OCI-LY1 (cell line): Measurements from ENCODE around the gene MTG2.
A peak's percentile ranks its signal among the peaks of the same experiment; 100 is the strongest.

Experiments used
- H2AFZ ChIP-seq: fragments of 200-600 bp; sonication (generic), shearing (Covaris generic); 2 replicates; pipeline ENCODE4 v1.6.0; 2014; ENCODE audit warnings: antibody characterized with exemption, mild to moderate bottlenecking, low read length
- H3F3A ChIP-seq: fragments of 200-600 bp; sonication (generic), shearing (Covaris generic); 2 replicates; pipeline ENCODE4 v1.6.0; 2014; ENCODE audit warnings: mild to moderate bottlenecking, antibody characterized with exemption, low read length, moderate library complexity; ENCODE audit not compliant: insufficient read depth
- H3K27ac ChIP-seq: fragments of 200-600 bp; sonication (generic); 2 replicates; pipeline ENCODE4 v1.5.1; 2014; ENCODE audit warnings: low read length, mixed run types, mild to moderate bottlenecking, low read depth; ENCODE audit not compliant: poor library complexity, severe bottlenecking
- H3K27me3 ChIP-seq: fragments of 200-600 bp; sonication (generic); 2 replicates; pipeline ENCODE4 v1.6.0; 2014; ENCODE audit warnings: antibody characterized with exemption, mild to moderate bottlenecking, low read length, moderate library complexity; ENCODE audit not compliant: insufficient read depth
- H3K36me3 ChIP-seq: fragments of 200-600 bp; sonication (generic); 2 replicates; pipeline ENCODE4 v1.6.1; 2014; ENCODE audit warnings: mild to moderate bottlenecking, antibody characterized with exemption, low read length, moderate library complexity, mixed read lengths; ENCODE audit not compliant: insufficient read depth
- H3K4me1 ChIP-seq: fragments of 200-600 bp; sonication (generic); 2 replicates; pipeline ENCODE4 v1.5.1; 2014; ENCODE audit warnings: mild to moderate bottlenecking, low read length, moderate library complexity; ENCODE audit not compliant: insufficient read depth, severe bottlenecking
- H3K4me2 ChIP-seq: fragments of 200-600 bp; sonication (generic), shearing (Covaris generic); 2 replicates; pipeline ENCODE4 v1.6.1; 2014; ENCODE audit warnings: low read length
- H3K4me3 ChIP-seq: fragments of 200-600 bp; sonication (generic); 2 replicates; pipeline ENCODE4 v1.5.1; 2014; ENCODE audit warnings: low read length, low read depth, mild to moderate bottlenecking, mixed read lengths; ENCODE audit not compliant: poor library complexity, severe bottlenecking
- H3K79me2 ChIP-seq: fragments of 200-600 bp; shearing (Covaris generic); 2 replicates; pipeline ENCODE4 v1.6.1; 2016; ENCODE audit warnings: mixed run types, low read length, mixed read lengths; ENCODE audit not compliant: insufficient read depth
- H3K9ac ChIP-seq: fragments of 200-600 bp; sonication (generic), shearing (Covaris generic); 2 replicates; pipeline ENCODE4 v1.6.1; 2014; ENCODE audit warnings: mild to moderate bottlenecking, low read length, mixed read lengths
- H3K9me2 ChIP-seq: fragments of 200-600 bp; sonication (generic), shearing (Covaris generic); 2 replicates; pipeline ENCODE4 v1.6.1; 2014; ENCODE audit warnings: low read depth, mild to moderate bottlenecking, low read length, mixed read lengths
- H3K9me3 ChIP-seq: fragments of 200-600 bp; shearing (Covaris generic); 2 replicates; pipeline ENCODE4 v1.6.1; 2014; ENCODE audit warnings: low read length, mixed read lengths
- H4K20me1 ChIP-seq: fragments of 200-600 bp; sonication (generic), shearing (Covaris generic); 2 replicates; pipeline ENCODE4 v1.6.0; 2016; ENCODE audit warnings: mild to moderate bottlenecking, low read length; ENCODE audit not compliant: insufficient read depth
- CTCF ChIP-seq: fragments of 200-600 bp; sonication (generic), shearing (Covaris generic); IDR thresholded peaks from 2 replicates; pipeline ENCODE4 v1.5.1; 2017; ENCODE audit warnings: mild to moderate bottlenecking, antibody characterized with exemption, low read length, moderate library complexity, mixed read lengths
- EZH2 ChIP-seq: fragments of 200-600 bp; sonication (generic), shearing (Covaris generic); IDR thresholded peaks from 2 replicates; pipeline ENCODE4 v1.8.0; 2017; ENCODE audit warnings: borderline replicate concordance, mixed run types, mild to moderate bottlenecking, antibody characterized with exemption, low read length, moderate library complexity, mixed read lengths

Gene MTG2

GRCh38 chr20:62141397-62142251 lies 41.2 kb upstream of the MTG2 start:
- TF ChIP-seq EZH2 (no peak), CTCF (peak; percentile 47; the same call in 1 of the 2 replicates)
- Histone ChIP-seq H3K9me2 (no peaks in the 10 kb centered on the region), H3K9me3 (no peaks in the 10 kb centered on the region), H3K27me3 (no peaks in the 10 kb centered on the region), H3K9ac (peak overlapping the region; percentile 79), H3K36me3 (peaks cover 51% of the 10 kb centered on the region), H4K20me1 (no peaks in the 10 kb centered on the region), H3K79me2 (peaks cover 30% of the 10 kb centered on the region), H3K4me2 (peak overlapping the region; percentile 89), H2AFZ (no peak overlapping the region), H3F3A (no peaks in the 10 kb centered on the region), H3K27ac (peak overlapping the region; percentile 41), H3K4me3 (peak overlapping the region; percentile 74), H3K4me1 (peaks cover 29% of the 10 kb centered on the region)

- Histone ChIP-seq H3K9me2 (no peaks in the 10 kb centered on the region), H3K9ac (peak overlapping the region; percentile 79), H3K36me3 (peaks cover 43% of the 10 kb centered on the region), H3K4me2 (peak overlapping the region; percentile 89), H3K4me3 (peak overlapping the region; percentile 74), H3K27me3 (no peaks in the 10 kb centered on the region), H3K4me1 (peaks cover 29% of the 10 kb centered on the region), H3F3A (no peaks in the 10 kb centered on the region), H3K79me2 (peaks cover 30% of the 10 kb centered on the region), H4K20me1 (no peaks in the 10 kb centered on the region), H3K9me3 (no peaks in the 10 kb centered on the region), H3K27ac (peak overlapping the region; percentile 41), H2AFZ (no peak overlapping the region)
- no peak for TF ChIP-seq EZH2
- TF ChIP-seq CTCF: no peak
Observed at GRCh38 chr20:62142252-62143080, 40.4 kb upstream of the MTG2 start.

GRCh38 chr20:62143081-62143956 lies 39.5 kb upstream of the MTG2 start, which contains the start of the genes PSMA7 and SS18L1:
Gene PSMA7 (minus strand): TSS chr20:62143394. CDS start chr20:62143303, 91 bp downstream.
Gene SS18L1 (plus strand): TSS chr20:62143769. CDS start chr20:62143821, 52 bp downstream.
- Histone ChIP-seq H3K79me2 (peaks cover 30% of the 10 kb centered on the region), H3K36me3 (peaks cover 34% of the 10 kb centered on the region), H3K4me1 (peaks cover 29% of the 10 kb centered on the region)

More at GRCh38 chr20:62143081-62143956, 39.5 kb upstream of the MTG2 start, which contains the start of the genes PSMA7 and SS18L1:
- peak within 1 kb of the TSS; percentile 89 for H3K4me2 ChIP-seq
- H4K20me1 ChIP-seq: no peaks in the 10 kb centered on the region
- no peak within 1 kb of the TSS for H2AFZ ChIP-seq
- peak within 1 kb of the TSS; percentile 74 for H3K4me3 ChIP-seq
- H3F3A ChIP-seq: no peaks in the 10 kb centered on the region
- no peaks in the 10 kb centered on the region for H3K9me2 ChIP-seq
- H3K27me3 ChIP-seq: no peaks in the 10 kb centered on the region
- peak within 1 kb of the TSS; percentile 41 for H3K27ac ChIP-seq
- H3K9ac ChIP-seq: peak within 1 kb of the TSS; percentile 79
- no peaks in the 10 kb centered on the region for H3K9me3 ChIP-seq
- no peak for TF ChIP-seq CTCF
- no peak for TF ChIP-seq EZH2
